ENCODE results near the gene FLNA. TPM values are rescaled to one million over a fixed set of nuclear protein-coding genes. Genes with fewer than 3 reads are reported as not detected.
A peak's percentile ranks its signal among the peaks of the same experiment; 100 is the strongest.
"Not testable (repeated sequence)": the region's sequence is repeated elsewhere in the genome, so short reads cannot be mapped to it uniquely, and the experiment has no call there.

The FLNA gene
- total and polyA plus RNA-seq, 3 experiments from 2014 or later: 799 to 1,356 (median 1,299) TPM

DNA sequence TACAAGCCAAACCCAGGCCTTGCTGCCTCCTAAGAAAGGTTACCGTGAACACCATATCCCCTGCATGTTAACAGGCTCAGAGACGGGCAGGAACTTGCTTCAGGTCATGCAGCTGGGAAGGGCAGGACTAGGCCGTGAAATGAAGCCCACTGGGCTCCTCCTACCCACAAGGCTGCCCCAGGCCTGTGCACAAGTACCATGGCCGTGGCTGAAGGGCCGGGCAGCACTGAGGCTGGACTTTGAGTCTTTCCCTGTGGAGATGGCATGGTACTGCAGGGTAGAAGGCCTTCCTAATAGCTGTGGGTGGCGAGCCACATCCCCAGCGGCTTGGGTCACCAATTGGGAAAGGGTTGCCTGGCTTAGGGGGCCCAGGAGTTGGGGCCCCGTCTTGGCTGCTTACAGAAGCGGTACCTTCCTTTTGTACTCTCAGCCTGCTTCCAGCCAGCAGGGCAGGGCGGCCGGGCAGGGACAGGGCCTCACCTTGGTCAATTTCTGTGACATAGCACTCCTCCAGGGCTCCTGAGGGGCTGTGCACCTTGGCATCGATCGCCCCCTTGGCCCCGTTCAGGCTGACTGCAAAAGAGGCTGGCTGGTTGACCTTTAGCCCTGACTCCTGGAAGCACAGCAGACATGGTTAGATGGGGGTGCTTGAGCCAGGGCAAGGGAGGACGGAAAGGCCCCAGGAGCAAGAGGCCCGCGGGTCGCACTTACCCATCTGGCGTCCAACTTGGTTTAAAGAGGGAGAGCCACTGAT lies 23.8 kb downstream of the FLNA start:
- Mint-ChIP-seq H3K9me3 (peaks cover 0 to 2% (median 0%) of the 10 kb centered on the region in 5 donors), H3K27ac (peak overlapping the region; percentile 82 to 100 (median 96)), H3K4me3 (peak overlapping the region; percentile 27 to 87 (median 75)), H3K27me3 (peaks cover 0 to 2% of the 10 kb centered on the region in 2 donors), H3K36me3 (peaks cover 0 to 72% (median 0%) of the 10 kb centered on the region in 3 donors), H3K4me1 (peaks cover 63 to 76% (median 65%) of the 10 kb centered on the region in 3 donors)
- Histone ChIP-seq H3K4me3 (ENCODE audit: low read length) (no peak overlapping the region), H3K27me3 (ENCODE audit: insufficient read depth, low read length, poor library complexity, severe bottlenecking) (no peaks in the 10 kb centered on the region), H3K4me1 (ENCODE audit: insufficient read depth, low read length) (peaks cover 75% of the 10 kb centered on the region), H3K27ac (ENCODE audit: low read depth, low read length) (no peak overlapping the region), H3K36me3 (ENCODE audit: insufficient read depth, low read length) (peaks cover 38% of the 10 kb centered on the region), H3K9me3 (ENCODE audit: low read length) (no peaks in the 10 kb centered on the region)
- DNase-seq: peak in 1 of 5 donors; percentile 38
- CTCF ChIA-PET: interaction anchor here (1.9 to 2.1 kb wide), 2 partner anchors 18 to 23 kb away, joined by 5 to 8 read pairs; partner anchors contain the start of gene FLNA
- POLR2A ChIA-PET: interaction anchor here (0.6 kb wide), 1 partner anchor 195 kb away, joined by 4 read pairs; no protein-coding TSS in a partner anchor

DNA sequence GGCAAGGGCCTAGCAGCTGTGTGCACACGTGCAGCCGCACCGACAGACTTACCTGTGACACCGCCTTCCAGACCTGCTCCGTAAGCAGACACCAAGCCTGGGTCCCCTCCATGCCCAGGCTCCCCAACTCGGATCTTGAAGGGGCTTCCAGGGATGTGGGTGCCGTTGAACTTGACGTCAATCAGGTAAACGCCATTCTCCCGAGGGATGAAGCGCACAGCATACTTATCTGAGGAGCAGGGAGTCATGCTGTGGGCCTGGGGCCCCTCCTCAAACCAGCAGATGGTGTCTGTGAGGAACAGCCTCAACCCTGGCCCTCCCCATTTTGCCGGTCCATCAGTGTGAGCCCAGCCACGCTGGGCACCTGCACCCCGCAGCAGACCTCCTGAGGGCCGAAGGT lies 24.5 kb downstream of the FLNA start:
- H3K27ac ChIP-seq (ENCODE audit: low read depth, low read length): no peak overlapping the region
- ChIA-PET CTCF (interaction anchor here (1.9 to 2.1 kb wide), 2 partner anchors 19 to 24 kb away, joined by 5 to 8 read pairs; partner anchors contain the start of gene FLNA), POLR2A (interaction anchor here (1.7 kb wide), 1 partner anchor 19 kb away, joined by 5 read pairs; no protein-coding TSS in a partner anchor)
- H3K4me3 Mint-ChIP-seq: peak overlapping the region in 4 of 7 donors; percentile 8 to 75 (median 66)
- peaks cover 0 to 2% of the 10 kb centered on the region in 2 donors for H3K27me3 Mint-ChIP-seq
- peaks cover 62 to 76% (median 65%) of the 10 kb centered on the region in 3 donors for H3K4me1 Mint-ChIP-seq
- peaks cover 70% of the 10 kb centered on the region for H3K4me1 ChIP-seq (ENCODE audit: insufficient read depth, low read length)
- no peak overlapping the region for H3K4me3 ChIP-seq (ENCODE audit: low read length)
- peak overlapping the region; percentile 34 to 100 (median 96) for H3K27ac Mint-ChIP-seq
- DNase-seq: peak in 1 of 5 donors; percentile 19
- peaks cover 38% of the 10 kb centered on the region for H3K36me3 ChIP-seq (ENCODE audit: insufficient read depth, low read length)
- no peaks in the 10 kb centered on the region for H3K9me3 ChIP-seq (ENCODE audit: low read length)
- peaks cover 0 to 2% (median 0%) of the 10 kb centered on the region in 5 donors for H3K9me3 Mint-ChIP-seq
- peaks cover 0 to 70% (median 0%) of the 10 kb centered on the region in 3 donors for H3K36me3 Mint-ChIP-seq
- no peaks in the 10 kb centered on the region for H3K27me3 ChIP-seq (ENCODE audit: insufficient read depth, low read length, poor library complexity, severe bottlenecking)

DNA sequence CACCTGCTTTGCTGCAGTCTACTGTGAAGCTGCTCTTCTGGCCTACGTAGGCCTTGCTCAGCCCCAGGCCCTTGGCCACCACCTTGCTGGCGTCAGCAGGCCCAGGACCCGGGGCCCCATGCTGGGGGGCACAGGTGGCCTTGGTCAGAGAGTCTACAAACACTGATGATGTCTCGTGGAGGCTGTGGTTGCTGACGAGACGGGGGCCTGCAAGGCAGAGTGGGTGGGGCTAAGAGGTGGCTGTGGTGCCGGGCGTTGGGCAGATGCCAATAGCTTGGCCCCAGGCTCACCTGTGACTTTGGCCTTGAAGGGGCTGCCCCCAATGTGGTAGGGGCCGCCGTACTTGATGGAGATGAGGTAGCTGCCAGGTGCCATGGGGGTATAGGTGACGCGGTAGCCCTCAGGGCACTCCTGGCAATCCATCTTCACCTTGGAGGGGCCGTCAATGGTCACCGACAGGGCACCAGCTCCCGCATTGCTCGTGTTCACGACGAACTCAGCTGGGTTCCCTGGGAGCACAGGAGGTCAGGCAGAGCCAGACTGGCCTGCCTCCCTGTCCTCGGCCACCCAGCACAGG lies 25.0 kb downstream of the FLNA start:
- H3K4me3 Mint-ChIP-seq: peak overlapping the region in 3 of 7 donors; percentile 68 to 75 (median 75)
- no peak overlapping the region for H3K4me3 ChIP-seq (ENCODE audit: low read length)
- H3K9me3 ChIP-seq (ENCODE audit: low read length): no peaks in the 10 kb centered on the region
- H3K9me3 Mint-ChIP-seq: peaks cover 0 to 2% (median 0%) of the 10 kb centered on the region in 5 donors
- peaks cover 61 to 71% (median 65%) of the 10 kb centered on the region in 3 donors for H3K4me1 Mint-ChIP-seq
- H3K27ac Mint-ChIP-seq: peak overlapping the region in 7 of 8 donors; percentile 34 to 98 (median 95)
- peaks cover 0 to 66% (median 0%) of the 10 kb centered on the region in 3 donors for H3K36me3 Mint-ChIP-seq
- peaks cover 66% of the 10 kb centered on the region for H3K4me1 ChIP-seq (ENCODE audit: insufficient read depth, low read length)
- no peak overlapping the region for H3K27ac ChIP-seq (ENCODE audit: low read depth, low read length)
- H3K27me3 Mint-ChIP-seq: peaks cover 0 to 2% of the 10 kb centered on the region in 2 donors
- peak in 2 of 5 donors; percentile 21 to 57 for DNase-seq
- peaks cover 38% of the 10 kb centered on the region for H3K36me3 ChIP-seq (ENCODE audit: insufficient read depth, low read length)
- no peaks in the 10 kb centered on the region for H3K27me3 ChIP-seq (ENCODE audit: insufficient read depth, low read length, poor library complexity, severe bottlenecking)
- CTCF ChIA-PET: interaction anchor here (2.1 kb wide), 1 partner anchor 25 kb away, joined by 8 read pairs; the partner anchor contains the start of gene FLNA
- POLR2A ChIA-PET: interaction anchor here (1.2 to 1.7 kb wide), 2 partner anchors 19 to 22 kb away, joined by 4 to 5 read pairs; no protein-coding TSS in a partner anchor

DNA sequence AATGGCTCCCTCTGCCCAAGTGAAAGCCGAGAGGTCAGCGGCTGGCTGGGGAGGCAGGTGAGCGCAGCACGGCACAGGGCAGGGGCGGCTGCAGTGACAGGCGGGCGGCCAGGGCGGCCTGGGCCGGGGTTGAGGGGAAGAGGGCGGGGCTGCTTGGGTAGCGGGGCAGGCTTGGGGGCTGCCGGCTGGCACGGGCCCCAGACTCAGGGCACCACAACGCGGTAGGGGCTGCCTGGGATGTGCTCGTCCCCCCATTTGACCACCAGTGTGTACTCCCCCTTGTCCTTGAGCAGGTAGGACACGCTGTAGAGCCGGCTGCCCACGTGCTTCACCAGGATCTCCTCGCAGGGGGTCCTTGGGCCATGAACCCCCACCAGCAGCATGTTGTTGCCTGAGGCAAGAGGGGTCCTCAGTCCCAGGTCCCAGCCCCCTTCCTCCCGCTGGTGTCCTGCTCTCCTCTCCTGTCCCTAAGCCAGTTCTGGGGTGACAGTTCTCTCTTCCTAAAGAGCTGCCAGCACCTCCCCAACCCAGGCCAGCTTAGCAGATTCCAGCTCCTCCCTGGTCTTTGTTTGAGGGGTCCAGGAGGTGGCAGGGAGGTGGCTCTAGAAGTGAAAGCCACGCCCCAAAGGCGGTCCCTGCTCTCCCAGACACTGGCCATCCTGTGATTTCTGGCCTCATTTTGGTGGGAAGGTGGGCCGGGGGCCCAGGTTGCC lies 25.6 kb downstream of the FLNA start:
- H3K9me3 Mint-ChIP-seq: peaks cover 0 to 2% (median 0%) of the 10 kb centered on the region in 5 donors
- no peak overlapping the region for H3K4me3 ChIP-seq (ENCODE audit: low read length)
- peak overlapping the region; percentile 34 to 99 (median 96) for H3K27ac Mint-ChIP-seq
- peaks cover 32% of the 10 kb centered on the region for H3K36me3 ChIP-seq (ENCODE audit: insufficient read depth, low read length)
- H3K36me3 Mint-ChIP-seq: peaks cover 0 to 59% (median 0%) of the 10 kb centered on the region in 3 donors
- no peak overlapping the region for H3K27ac ChIP-seq (ENCODE audit: low read depth, low read length)
- peak overlapping the region in 5 of 7 donors; percentile 30 to 68 (median 52) for H3K4me3 Mint-ChIP-seq
- no peaks in the 10 kb centered on the region for H3K27me3 ChIP-seq (ENCODE audit: insufficient read depth, low read length, poor library complexity, severe bottlenecking)
- DNase-seq: peak in 2 of 5 donors; percentile 2 to 48
- CTCF ChIA-PET: no interaction called here
- POLR2A ChIA-PET: interaction anchor here (1.2 to 1.7 kb wide), 2 partner anchors 20 to 22 kb away, joined by 4 to 5 read pairs; no protein-coding TSS in a partner anchor
- peaks cover 57 to 64% (median 58%) of the 10 kb centered on the region in 3 donors for H3K4me1 Mint-ChIP-seq
- no peaks in the 10 kb centered on the region for H3K9me3 ChIP-seq (ENCODE audit: low read length)
- peaks cover 0 to 2% of the 10 kb centered on the region in 2 donors for H3K27me3 Mint-ChIP-seq
- peaks cover 62% of the 10 kb centered on the region for H3K4me1 ChIP-seq (ENCODE audit: insufficient read depth, low read length)

DNA sequence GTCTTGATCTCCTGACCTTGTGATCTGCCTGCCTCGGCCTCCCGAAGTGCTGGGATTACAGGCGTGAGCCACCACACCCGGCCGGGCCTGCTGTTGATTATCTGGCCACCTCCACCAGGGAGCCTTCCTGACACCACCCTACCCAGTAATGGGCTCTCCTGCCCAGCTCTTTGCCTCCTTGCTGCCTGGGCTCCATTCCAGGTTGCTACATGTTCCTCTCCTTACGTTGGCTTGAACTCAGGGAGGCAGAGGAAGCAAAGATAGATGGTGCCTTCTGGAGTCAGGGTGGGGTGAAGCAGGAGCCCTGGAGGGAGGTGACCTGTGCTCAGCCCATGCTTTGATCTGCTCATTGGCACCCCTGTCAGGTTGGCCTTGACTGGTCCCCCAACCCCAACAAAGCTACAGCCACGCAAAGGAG lies 26.3 kb downstream of the FLNA start:
- DNase-seq: peak in 1 of 5 donors; percentile 36
- Histone ChIP-seq H3K9me3 (ENCODE audit: low read length) (no peaks in the 10 kb centered on the region), H3K36me3 (ENCODE audit: insufficient read depth, low read length) (peaks cover 26% of the 10 kb centered on the region), H3K4me3 (ENCODE audit: low read length) (no peak overlapping the region), H3K27me3 (ENCODE audit: insufficient read depth, low read length, poor library complexity, severe bottlenecking) (no peaks in the 10 kb centered on the region), H3K4me1 (ENCODE audit: insufficient read depth, low read length) (peaks cover 55% of the 10 kb centered on the region), H3K27ac (ENCODE audit: low read depth, low read length) (no peak overlapping the region)
- Mint-ChIP-seq H3K27ac (peak overlapping the region; percentile 68 to 99 (median 96)), H3K9me3 (peaks cover 0 to 2% (median 0%) of the 10 kb centered on the region in 5 donors), H3K27me3 (peaks cover 0 to 2% of the 10 kb centered on the region in 2 donors), H3K4me3 (peak overlapping the region in 6 of 7 donors; percentile 30 to 84 (median 54)), H3K4me1 (peaks cover 53 to 58% (median 54%) of the 10 kb centered on the region in 3 donors), H3K36me3 (peaks cover 0 to 52% (median 0%) of the 10 kb centered on the region in 3 donors)
- CTCF ChIA-PET: no interaction called here
- POLR2A ChIA-PET: interaction anchor here (1.4 to 1.7 kb wide), 3 partner anchors 20 to 31 kb away, joined by 4 to 6 read pairs (median 5); partner anchors contain the start of gene EMD

DNA sequence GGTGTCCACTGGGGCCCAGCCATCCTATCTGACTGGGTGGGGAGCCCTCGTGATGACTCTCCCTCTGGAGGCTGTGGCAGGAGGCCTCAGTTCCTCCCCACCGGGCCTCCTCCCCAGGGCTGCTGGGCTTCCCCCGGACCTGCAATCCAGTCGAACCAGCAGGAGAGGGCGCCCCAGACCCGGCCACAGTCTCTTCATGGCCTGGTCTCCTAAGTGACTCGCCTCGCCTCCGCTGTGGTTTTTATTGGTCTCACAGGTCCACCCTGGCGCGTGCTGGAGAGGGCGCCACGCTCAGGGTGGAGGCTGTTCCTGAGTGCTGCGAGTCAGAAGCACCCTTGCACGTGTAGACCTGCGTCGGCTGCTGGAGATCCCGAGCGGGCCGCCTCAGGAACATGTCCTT lies 30.8 kb downstream of the FLNA start:
- DNase-seq; H3K36me3 Mint-ChIP-seq; H3K27me3 ChIP-seq (ENCODE audit: insufficient read depth, low read length, poor library complexity, severe bottlenecking); CTCF ChIA-PET; H3K4me3 Mint-ChIP-seq; H3K9me3 ChIP-seq (ENCODE audit: low read length); POLR2A ChIA-PET; H3K27me3 Mint-ChIP-seq; H3K36me3 ChIP-seq (ENCODE audit: insufficient read depth, low read length); H3K9me3 Mint-ChIP-seq; H3K4me3 ChIP-seq (ENCODE audit: low read length); H3K27ac ChIP-seq (ENCODE audit: low read depth, low read length); H3K27ac Mint-ChIP-seq: not testable (repeated sequence)
- H3K4me1 Mint-ChIP-seq: peaks cover 13 to 15% (median 13%) of the 10 kb centered on the region in 3 donors
- H3K4me1 ChIP-seq (ENCODE audit: insufficient read depth, low read length): peaks cover 11% of the 10 kb centered on the region

DNA sequence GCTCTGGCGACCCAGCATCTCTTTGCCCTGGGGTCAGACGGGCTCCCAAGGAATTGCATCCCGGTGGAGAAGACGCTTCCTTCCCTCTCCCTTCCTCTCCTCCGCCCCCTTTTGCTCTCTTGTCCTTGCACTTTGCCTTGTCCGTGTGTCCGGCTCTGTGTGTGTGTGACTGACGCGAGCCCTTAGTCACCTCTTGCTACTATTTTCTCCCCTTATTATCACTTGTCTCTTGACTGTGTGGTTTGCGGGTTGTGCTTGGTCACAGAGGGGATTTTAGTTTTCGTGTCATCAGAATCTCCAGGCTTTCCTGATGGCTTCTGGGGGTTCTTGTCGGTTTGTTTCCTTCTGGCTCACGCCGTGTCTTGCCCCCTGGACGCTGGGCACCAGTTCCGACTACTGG lies 31.4 kb downstream of the FLNA start:
- H3K27me3 Mint-ChIP-seq; H3K4me1 ChIP-seq (ENCODE audit: insufficient read depth, low read length); H3K36me3 ChIP-seq (ENCODE audit: insufficient read depth, low read length); POLR2A ChIA-PET; H3K27me3 ChIP-seq (ENCODE audit: insufficient read depth, low read length, poor library complexity, severe bottlenecking); H3K9me3 ChIP-seq (ENCODE audit: low read length); H3K27ac ChIP-seq (ENCODE audit: low read depth, low read length); DNase-seq; H3K4me3 Mint-ChIP-seq; H3K36me3 Mint-ChIP-seq; H3K27ac Mint-ChIP-seq; CTCF ChIA-PET; H3K4me3 ChIP-seq (ENCODE audit: low read length); H3K9me3 Mint-ChIP-seq: not testable (repeated sequence)
- H3K4me1 Mint-ChIP-seq: peaks cover 9 to 10% (median 9%) of the 10 kb centered on the region in 3 donors
